HepG2 (cell line): ENCODE measurements around the gene HDAC4.

ENCODE experiments used
- HNRNPK ChIP-seq: fragments of 200-400 bp; formaldehyde crosslinking; IDR thresholded peaks from 2 replicates; pipeline ENCODE4 v1.6.1; 2018; ENCODE audit warnings: low read length, low read depth, moderate library complexity, mild to moderate bottlenecking; ENCODE audit not compliant: poor library complexity, severe bottlenecking
- MAFK ChIP-seq, 2 experiments: IDR thresholded peaks in 1 of 2; conservative IDR thresholded peaks in 1 of 2; 2 replicates each; pipeline ENCODE4 v1.6.1; 2011; ENCODE audit warnings: improper control_type of control experiment in 2 of 2, low read length in 2 of 2
- MEIS2 ChIP-seq: sonication (generic); formaldehyde crosslinking; IDR thresholded peaks from 2 replicates; pipeline ENCODE4 v1.9.0; 2021; ENCODE audit warnings: mild to moderate bottlenecking, missing genetic modification reagents
- NR2F2 ChIP-seq: IDR thresholded peaks from 2 replicates; pipeline ENCODE4 v1.6.1; 2012; ENCODE audit warnings: low read depth, inconsistent platforms, borderline replicate concordance
- POLR2A ChIP-seq, 2 experiments: IDR thresholded peaks; 2 replicates each; pipeline ENCODE4 v1.6.1; 2011; ENCODE audit warnings: low read depth in 2 of 2, low read length in 2 of 2, mild to moderate bottlenecking in 1 of 2, moderate library complexity in 1 of 2; ENCODE audit not compliant: insufficient read depth in 1 of 2
- SMAD3 ChIP-seq: sonication (generic); formaldehyde crosslinking; IDR thresholded peaks from 2 replicates; pipeline ENCODE4 v1.4.0; 2020; ENCODE audit warnings: missing genetic modification reagents
- ZBTB8A ChIP-seq: sonication (generic); formaldehyde crosslinking; IDR thresholded peaks from 2 replicates; pipeline ENCODE4 v1.4.0; 2020; ENCODE audit warnings: mild to moderate bottlenecking, low read depth, missing genetic modification reagents, borderline replicate concordance
- ZNF10 ChIP-seq: sonication (generic); formaldehyde crosslinking; IDR thresholded peaks from 2 replicates; pipeline ENCODE4 v1.4.0; 2020; ENCODE audit warnings: mild to moderate bottlenecking, low read depth, missing genetic modification reagents, borderline replicate concordance
- ZNF713 ChIP-seq: sonication (generic); formaldehyde crosslinking; IDR thresholded peaks from 2 replicates; pipeline ENCODE4 v1.4.0; 2020; ENCODE audit warnings: mild to moderate bottlenecking, missing genetic modification reagents
- ZNF775 ChIP-seq: sonication (generic); formaldehyde crosslinking; IDR thresholded peaks from 2 replicates; pipeline ENCODE4 v1.4.0; 2020; ENCODE audit warnings: missing genetic modification reagents, mild to moderate bottlenecking, moderate library complexity, borderline replicate concordance
- TF ChIP-seq, protein P1 (sequence below): sonication (generic); formaldehyde crosslinking; IDR thresholded peaks from 2 replicates; pipeline ENCODE4 v1.5.1; 2020; ENCODE audit warnings: missing genetic modification reagents, mild to moderate bottlenecking, borderline replicate concordance
- TF ChIP-seq, protein P2 (sequence below): sonication (generic); formaldehyde crosslinking; IDR thresholded peaks from 2 replicates; pipeline ENCODE4 v1.4.0; 2020; ENCODE audit warnings: missing genetic modification reagents

DNA sequence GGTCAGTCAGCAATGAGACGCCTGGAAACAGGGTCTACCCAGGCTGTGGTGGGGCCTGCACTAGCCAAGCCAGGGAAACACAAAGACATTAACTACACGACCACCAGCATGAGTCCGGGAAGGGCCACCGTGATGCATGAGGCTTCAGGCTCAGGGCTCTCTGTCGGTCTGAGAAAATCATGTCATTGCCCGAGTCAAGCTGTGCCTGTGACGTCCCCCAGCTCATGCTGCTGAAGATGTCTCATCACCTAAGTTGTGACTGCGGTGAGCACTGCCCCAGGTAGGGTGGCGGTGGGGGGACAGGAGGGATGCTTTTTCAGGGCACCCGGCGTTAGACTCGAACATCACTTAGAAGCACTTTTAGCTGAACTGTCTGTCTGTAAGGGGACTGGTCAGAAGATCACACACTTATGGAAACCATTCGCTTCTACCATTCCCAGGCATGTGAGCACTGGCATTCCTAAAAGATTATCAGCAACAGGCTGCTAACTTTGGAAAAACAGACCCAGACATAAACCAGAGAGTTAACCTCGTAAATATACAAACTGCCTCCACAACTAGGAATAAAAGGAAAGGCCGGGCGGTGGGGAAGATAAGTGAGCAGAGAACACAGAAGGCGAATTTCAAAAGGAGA lies 234.5 kb downstream of the HDAC4 start:
- TF ChIP-seq ZBTB8A = no peak
- TF ChIP-seq ZNF775 (CRISPR knock-in tag) = no peak
- TF ChIP-seq MEIS2 (CRISPR knock-in tag) = no peak
- no peak for TF ChIP-seq ZNF10 (CRISPR knock-in tag)
- no peak for TF ChIP-seq NR2F2
- TF ChIP-seq HNRNPK = no peak
- TF ChIP-seq MAFK (conservative IDR thresholded peaks at IDR 0.05 in 1 of 2, IDR thresholded peaks at IDR 0.05 in 1 of 2; ENCODE audit: low read length in 2 of 2) = no peak
- no peak for TF ChIP-seq SMAD3 (CRISPR knock-in tag)
- TF ChIP-seq, protein P1, sequence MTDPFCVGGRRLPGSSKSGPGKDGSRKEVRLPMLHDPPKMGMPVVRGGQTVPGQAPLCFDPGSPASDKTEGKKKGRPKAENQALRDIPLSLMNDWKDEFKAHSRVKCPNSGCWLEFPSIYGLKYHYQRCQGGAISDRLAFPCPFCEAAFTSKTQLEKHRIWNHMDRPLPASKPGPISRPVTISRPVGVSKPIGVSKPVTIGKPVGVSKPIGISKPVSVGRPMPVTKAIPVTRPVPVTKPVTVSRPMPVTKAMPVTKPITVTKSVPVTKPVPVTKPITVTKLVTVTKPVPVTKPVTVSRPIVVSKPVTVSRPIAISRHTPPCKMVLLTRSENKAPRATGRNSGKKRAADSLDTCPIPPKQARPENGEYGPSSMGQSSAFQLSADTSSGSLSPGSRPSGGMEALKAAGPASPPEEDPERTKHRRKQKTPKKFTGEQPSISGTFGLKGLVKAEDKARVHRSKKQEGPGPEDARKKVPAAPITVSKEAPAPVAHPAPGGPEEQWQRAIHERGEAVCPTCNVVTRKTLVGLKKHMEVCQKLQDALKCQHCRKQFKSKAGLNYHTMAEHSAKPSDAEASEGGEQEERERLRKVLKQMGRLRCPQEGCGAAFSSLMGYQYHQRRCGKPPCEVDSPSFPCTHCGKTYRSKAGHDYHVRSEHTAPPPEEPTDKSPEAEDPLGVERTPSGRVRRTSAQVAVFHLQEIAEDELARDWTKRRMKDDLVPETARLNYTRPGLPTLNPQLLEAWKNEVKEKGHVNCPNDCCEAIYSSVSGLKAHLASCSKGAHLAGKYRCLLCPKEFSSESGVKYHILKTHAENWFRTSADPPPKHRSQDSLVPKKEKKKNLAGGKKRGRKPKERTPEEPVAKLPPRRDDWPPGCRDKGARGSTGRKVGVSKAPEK (CRISPR knock-in tag) = no peak
- no peak for TF ChIP-seq ZNF713 (CRISPR knock-in tag)
- TF ChIP-seq, protein P2, sequence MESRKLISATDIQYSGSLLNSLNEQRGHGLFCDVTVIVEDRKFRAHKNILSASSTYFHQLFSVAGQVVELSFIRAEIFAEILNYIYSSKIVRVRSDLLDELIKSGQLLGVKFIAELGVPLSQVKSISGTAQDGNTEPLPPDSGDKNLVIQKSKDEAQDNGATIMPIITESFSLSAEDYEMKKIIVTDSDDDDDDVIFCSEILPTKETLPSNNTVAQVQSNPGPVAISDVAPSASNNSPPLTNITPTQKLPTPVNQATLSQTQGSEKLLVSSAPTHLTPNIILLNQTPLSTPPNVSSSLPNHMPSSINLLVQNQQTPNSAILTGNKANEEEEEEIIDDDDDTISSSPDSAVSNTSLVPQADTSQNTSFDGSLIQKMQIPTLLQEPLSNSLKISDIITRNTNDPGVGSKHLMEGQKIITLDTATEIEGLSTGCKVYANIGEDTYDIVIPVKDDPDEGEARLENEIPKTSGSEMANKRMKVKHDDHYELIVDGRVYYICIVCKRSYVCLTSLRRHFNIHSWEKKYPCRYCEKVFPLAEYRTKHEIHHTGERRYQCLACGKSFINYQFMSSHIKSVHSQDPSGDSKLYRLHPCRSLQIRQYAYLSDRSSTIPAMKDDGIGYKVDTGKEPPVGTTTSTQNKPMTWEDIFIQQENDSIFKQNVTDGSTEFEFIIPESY = no peak
- TF ChIP-seq POLR2A (IDR thresholded peaks at IDR 0.05; ENCODE audit: insufficient read depth in 1 of 2, low read depth in 2 of 2, low read length in 2 of 2) = no peak
